GM23338 (cell line): ENCODE data around the gene MAP4K3.

Source experiments
- EZH2 ChIP-seq: fragments of 200-600 bp; sonication (generic); IDR thresholded peaks from one replicate; pipeline ENCODE4 v1.8.0; 2017; ENCODE audit warnings: antibody characterized with exemption, mild to moderate bottlenecking, low read depth; ENCODE audit not compliant: unreplicated experiment
- EZH2phosphoT487 ChIP-seq: fragments of 200-600 bp; sonication (generic); IDR thresholded peaks from one replicate; pipeline ENCODE4 v1.8.1; 2018; ENCODE audit warnings: antibody characterized with exemption; ENCODE audit not compliant: unreplicated experiment
- POLR2AphosphoS5 ChIP-seq: IDR thresholded peaks from 2 replicates; pipeline ENCODE4 v1.6.1; 2016; ENCODE audit warnings: antibody characterized with exemption, low read depth
- ZNF331 ChIP-seq: fragments of 250-450 bp; sonication (Bioruptor Pico); IDR thresholded peaks from 2 replicates; pipeline ENCODE4 v1.5.0; 2020; ENCODE audit warnings: low read depth, mild to moderate bottlenecking, moderate library complexity
- TF ChIP-seq, protein P1 (sequence below), 2 experiments: fragments of 200-600 bp in 1 of 2; sonication (generic) in 1 of 2; conservative IDR thresholded peaks; 2 replicates each; pipeline versions ENCODE4 v1.5.1 to v1.6.1; 2016 to 2017; ENCODE audit warnings: antibody characterized with exemption in 2 of 2, low read depth in 2 of 2, mild to moderate bottlenecking in 2 of 2, moderate library complexity in 1 of 2
- TF ChIP-seq, protein P2 (sequence below): IDR thresholded peaks from one replicate; pipeline ENCODE4 v1.6.1; 2018; ENCODE audit warnings: antibody characterized with exemption; ENCODE audit not compliant: unreplicated experiment

DNA sequence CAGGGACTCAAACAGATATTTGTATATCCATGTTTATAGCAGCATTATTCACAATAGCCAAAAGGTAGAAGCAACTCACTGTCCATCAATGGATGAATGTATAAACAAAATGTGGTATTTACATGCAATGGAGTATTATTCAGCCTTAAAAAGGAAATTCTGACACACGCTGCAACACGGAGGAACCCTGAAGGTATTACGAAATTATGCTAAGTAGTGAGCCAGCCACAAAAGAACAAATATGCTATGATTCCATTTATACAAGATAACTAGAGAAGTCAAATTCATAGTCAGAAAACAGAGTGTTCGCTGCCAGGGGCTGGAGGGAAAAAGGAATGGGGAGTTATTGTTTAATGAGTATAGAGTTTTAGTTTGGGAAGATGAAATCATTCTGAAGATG lies 132.4 kb downstream of the MAP4K3 start:
- TF ChIP-seq, protein P1, sequence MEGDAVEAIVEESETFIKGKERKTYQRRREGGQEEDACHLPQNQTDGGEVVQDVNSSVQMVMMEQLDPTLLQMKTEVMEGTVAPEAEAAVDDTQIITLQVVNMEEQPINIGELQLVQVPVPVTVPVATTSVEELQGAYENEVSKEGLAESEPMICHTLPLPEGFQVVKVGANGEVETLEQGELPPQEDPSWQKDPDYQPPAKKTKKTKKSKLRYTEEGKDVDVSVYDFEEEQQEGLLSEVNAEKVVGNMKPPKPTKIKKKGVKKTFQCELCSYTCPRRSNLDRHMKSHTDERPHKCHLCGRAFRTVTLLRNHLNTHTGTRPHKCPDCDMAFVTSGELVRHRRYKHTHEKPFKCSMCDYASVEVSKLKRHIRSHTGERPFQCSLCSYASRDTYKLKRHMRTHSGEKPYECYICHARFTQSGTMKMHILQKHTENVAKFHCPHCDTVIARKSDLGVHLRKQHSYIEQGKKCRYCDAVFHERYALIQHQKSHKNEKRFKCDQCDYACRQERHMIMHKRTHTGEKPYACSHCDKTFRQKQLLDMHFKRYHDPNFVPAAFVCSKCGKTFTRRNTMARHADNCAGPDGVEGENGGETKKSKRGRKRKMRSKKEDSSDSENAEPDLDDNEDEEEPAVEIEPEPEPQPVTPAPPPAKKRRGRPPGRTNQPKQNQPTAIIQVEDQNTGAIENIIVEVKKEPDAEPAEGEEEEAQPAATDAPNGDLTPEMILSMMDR (conservative IDR thresholded peaks at IDR 0.05; ENCODE audit: low read depth in 2 of 2), result no peak
- TF ChIP-seq POLR2AphosphoS5 (no peak), EZH2 (no peak), ZNF331 (no peak), EZH2phosphoT487 (no peak)
- TF ChIP-seq, protein P2, sequence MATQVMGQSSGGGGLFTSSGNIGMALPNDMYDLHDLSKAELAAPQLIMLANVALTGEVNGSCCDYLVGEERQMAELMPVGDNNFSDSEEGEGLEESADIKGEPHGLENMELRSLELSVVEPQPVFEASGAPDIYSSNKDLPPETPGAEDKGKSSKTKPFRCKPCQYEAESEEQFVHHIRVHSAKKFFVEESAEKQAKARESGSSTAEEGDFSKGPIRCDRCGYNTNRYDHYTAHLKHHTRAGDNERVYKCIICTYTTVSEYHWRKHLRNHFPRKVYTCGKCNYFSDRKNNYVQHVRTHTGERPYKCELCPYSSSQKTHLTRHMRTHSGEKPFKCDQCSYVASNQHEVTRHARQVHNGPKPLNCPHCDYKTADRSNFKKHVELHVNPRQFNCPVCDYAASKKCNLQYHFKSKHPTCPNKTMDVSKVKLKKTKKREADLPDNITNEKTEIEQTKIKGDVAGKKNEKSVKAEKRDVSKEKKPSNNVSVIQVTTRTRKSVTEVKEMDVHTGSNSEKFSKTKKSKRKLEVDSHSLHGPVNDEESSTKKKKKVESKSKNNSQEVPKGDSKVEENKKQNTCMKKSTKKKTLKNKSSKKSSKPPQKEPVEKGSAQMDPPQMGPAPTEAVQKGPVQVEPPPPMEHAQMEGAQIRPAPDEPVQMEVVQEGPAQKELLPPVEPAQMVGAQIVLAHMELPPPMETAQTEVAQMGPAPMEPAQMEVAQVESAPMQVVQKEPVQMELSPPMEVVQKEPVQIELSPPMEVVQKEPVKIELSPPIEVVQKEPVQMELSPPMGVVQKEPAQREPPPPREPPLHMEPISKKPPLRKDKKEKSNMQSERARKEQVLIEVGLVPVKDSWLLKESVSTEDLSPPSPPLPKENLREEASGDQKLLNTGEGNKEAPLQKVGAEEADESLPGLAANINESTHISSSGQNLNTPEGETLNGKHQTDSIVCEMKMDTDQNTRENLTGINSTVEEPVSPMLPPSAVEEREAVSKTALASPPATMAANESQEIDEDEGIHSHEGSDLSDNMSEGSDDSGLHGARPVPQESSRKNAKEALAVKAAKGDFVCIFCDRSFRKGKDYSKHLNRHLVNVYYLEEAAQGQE, result no peak
